Measurements from ENCODE around the gene BMPER. TPM values are rescaled to one million over a fixed set of nuclear protein-coding genes. Genes with fewer than 3 reads are reported as not detected.

The BMPER gene
- total RNA-seq, 3 donors from 2014 or later (not counting 1 experiment from before 2014, with no cell fraction given), result 0.32 to 0.64 (median 0.50) TPM

GRCh38 chr7:33873518-33873917 is 31.8 kb upstream of the BMPER start:
- Histone ChIP-seq H3K4me3 (ENCODE audit: low read length) (no peak overlapping the region), H3K27ac (ENCODE audit: low read length) (no peak overlapping the region), H3K27me3 (ENCODE audit: control insufficient read depth, insufficient read depth, low read length) (no peaks in the 10 kb centered on the region), H3K9me3 (ENCODE audit: control insufficient read depth, insufficient read depth, low read length) (no peaks in the 10 kb centered on the region), H3K36me3 (ENCODE audit: control insufficient read depth, insufficient read depth, low read length) (no peaks in the 10 kb centered on the region), H3K4me1 (ENCODE audit: control insufficient read depth, insufficient read depth, low read length) (no peaks in the 10 kb centered on the region)
- no peaks in the 10 kb centered on the region for H3K9me3 Mint-ChIP-seq
- DNase-seq (no peak), ATAC-seq (no peak)
- H3K36me3 Mint-ChIP-seq, result no peaks in the 10 kb centered on the region
- intact Hi-C loops (cut with micrococcal nuclease), result no loop called here
- no peak overlapping the region for H3K27ac Mint-ChIP-seq
- TF ChIP-seq, protein P1, sequence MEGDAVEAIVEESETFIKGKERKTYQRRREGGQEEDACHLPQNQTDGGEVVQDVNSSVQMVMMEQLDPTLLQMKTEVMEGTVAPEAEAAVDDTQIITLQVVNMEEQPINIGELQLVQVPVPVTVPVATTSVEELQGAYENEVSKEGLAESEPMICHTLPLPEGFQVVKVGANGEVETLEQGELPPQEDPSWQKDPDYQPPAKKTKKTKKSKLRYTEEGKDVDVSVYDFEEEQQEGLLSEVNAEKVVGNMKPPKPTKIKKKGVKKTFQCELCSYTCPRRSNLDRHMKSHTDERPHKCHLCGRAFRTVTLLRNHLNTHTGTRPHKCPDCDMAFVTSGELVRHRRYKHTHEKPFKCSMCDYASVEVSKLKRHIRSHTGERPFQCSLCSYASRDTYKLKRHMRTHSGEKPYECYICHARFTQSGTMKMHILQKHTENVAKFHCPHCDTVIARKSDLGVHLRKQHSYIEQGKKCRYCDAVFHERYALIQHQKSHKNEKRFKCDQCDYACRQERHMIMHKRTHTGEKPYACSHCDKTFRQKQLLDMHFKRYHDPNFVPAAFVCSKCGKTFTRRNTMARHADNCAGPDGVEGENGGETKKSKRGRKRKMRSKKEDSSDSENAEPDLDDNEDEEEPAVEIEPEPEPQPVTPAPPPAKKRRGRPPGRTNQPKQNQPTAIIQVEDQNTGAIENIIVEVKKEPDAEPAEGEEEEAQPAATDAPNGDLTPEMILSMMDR (IDR thresholded peaks at IDR 0.05), result no peak
- no peaks in the 10 kb centered on the region for H3K4me1 Mint-ChIP-seq
- H3K27me3 Mint-ChIP-seq (ENCODE audit: low read depth in 2 of 2), result peaks cover 2 to 8% of the 10 kb centered on the region in 2 donors
- no peak overlapping the region for H3K4me3 Mint-ChIP-seq
- WGBS (ENCODE audit: insufficient coverage), result 71% methylated on average over 1 of the region's 1 CpG

DNA sequence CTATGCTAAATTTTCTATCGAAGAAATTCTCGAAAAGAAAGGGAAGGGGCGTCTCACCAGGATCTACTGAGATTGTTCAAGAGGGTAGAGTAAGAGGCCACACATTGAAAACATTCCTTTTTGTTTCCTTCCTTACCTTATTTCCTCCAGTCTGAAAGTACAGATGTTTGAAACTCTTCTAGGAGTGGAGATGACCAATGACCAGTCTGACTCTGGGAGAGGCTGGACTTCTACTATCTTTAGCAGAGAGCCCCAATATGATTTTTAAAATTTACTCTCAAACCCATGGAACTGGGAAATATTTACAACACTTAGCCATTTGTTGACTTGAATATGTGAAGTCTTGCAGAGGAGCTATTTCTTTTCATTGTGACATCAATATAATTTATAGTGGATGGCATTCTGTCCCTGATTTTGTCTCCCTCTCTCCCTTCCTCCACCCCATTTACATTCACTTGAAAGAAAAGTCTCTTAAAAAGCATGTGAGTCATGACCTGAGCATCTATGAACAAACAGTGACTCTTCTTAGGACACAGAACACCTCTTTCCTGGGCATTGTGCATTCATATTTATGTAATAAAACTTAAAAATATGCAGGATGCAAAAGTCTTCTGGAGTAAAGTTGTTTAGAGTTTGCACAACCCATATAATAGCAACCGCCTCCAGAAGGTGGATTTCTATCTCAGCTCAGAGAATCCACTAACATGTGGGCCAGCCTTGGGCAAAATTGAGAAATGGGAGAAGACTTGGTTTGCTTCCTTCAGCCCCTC is 31.2 kb upstream of the BMPER start:
- intact Hi-C loops (cut with micrococcal nuclease), result no loop called here
- WGBS (ENCODE audit: insufficient coverage), result 88% methylated on average over 2 of the region's 4 CpGs
- H3K27ac ChIP-seq (ENCODE audit: low read length), result no peak overlapping the region
- H3K36me3 ChIP-seq (ENCODE audit: control insufficient read depth, insufficient read depth, low read length), result no peaks in the 10 kb centered on the region
- TF ChIP-seq, protein P1 (IDR thresholded peaks at IDR 0.05), result no peak
- ATAC-seq (no peak), DNase-seq (no peak)
- no peaks in the 10 kb centered on the region for H3K9me3 ChIP-seq (ENCODE audit: control insufficient read depth, insufficient read depth, low read length)
- Mint-ChIP-seq H3K9me3 (no peaks in the 10 kb centered on the region), H3K27me3 (ENCODE audit: low read depth in 2 of 2) (peaks cover 2 to 8% of the 10 kb centered on the region in 2 donors), H3K27ac (no peak overlapping the region), H3K4me3 (no peak overlapping the region), H3K4me1 (no peaks in the 10 kb centered on the region), H3K36me3 (no peaks in the 10 kb centered on the region)
- no peaks in the 10 kb centered on the region for H3K27me3 ChIP-seq (ENCODE audit: control insufficient read depth, insufficient read depth, low read length)
- no peak overlapping the region for H3K4me3 ChIP-seq (ENCODE audit: low read length)
- no peaks in the 10 kb centered on the region for H3K4me1 ChIP-seq (ENCODE audit: control insufficient read depth, insufficient read depth, low read length)

- Mint-ChIP-seq H3K36me3 (no peaks in the 10 kb centered on the region), H3K4me1 (no peaks in the 10 kb centered on the region), H3K27ac (no peak overlapping the region), H3K27me3 (ENCODE audit: low read depth in 2 of 2) (peaks cover under 1 to 8% of the 10 kb centered on the region in 2 donors), H3K9me3 (no peaks in the 10 kb centered on the region), H3K4me3 (no peak overlapping the region)
- Histone ChIP-seq H3K4me1 (ENCODE audit: control insufficient read depth, insufficient read depth, low read length) (no peaks in the 10 kb centered on the region), H3K27me3 (ENCODE audit: control insufficient read depth, insufficient read depth, low read length) (no peaks in the 10 kb centered on the region), H3K36me3 (ENCODE audit: control insufficient read depth, insufficient read depth, low read length) (no peaks in the 10 kb centered on the region), H3K4me3 (ENCODE audit: low read length) (no peak overlapping the region), H3K9me3 (ENCODE audit: control insufficient read depth, insufficient read depth, low read length) (no peaks in the 10 kb centered on the region), H3K27ac (ENCODE audit: low read length) (no peak overlapping the region)
- DNase-seq (no peak), ATAC-seq (no peak)
- TF ChIP-seq, protein P1 (IDR thresholded peaks at IDR 0.05), result no peak
- WGBS (ENCODE audit: insufficient coverage), result 83% methylated on average over 4 of the region's 5 CpGs
- intact Hi-C loops (cut with micrococcal nuclease), result no loop called here
Observed at GRCh38 chr7:33874943-33875342, 30.4 kb upstream of the BMPER start.
